NCI-H1436 (cell line): ENCODE results near the gene NR2F1-AS1.

Source experiments
- DNase-seq: peaks from one replicate; lab custom pipeline; 2025; lab: John Stamatoyannopoulos, UW

Gene NR2F1-AS1

GRCh38 chr5:93589152-93589828 lies 8.3 kb upstream of the NR2F1-AS1 start:
- DNase-seq = no peak

- DNase-seq = no peak
These were observed 7.5 kb upstream of the NR2F1-AS1 start for GRCh38 chr5:93588352-93589151.

GRCh38 chr5:93587597-93588351 lies 6.8 kb upstream of the NR2F1-AS1 start:
- DNase-seq = no peak

- no peak for DNase-seq
These were observed 5.9 kb upstream of the NR2F1-AS1 start for GRCh38 chr5:93586736-93587596.

GRCh38 chr5:93585767-93586385 lies 4.9 kb upstream of the NR2F1-AS1 start:
- no peak for DNase-seq

GRCh38 chr5:93585041-93585766 lies 4.2 kb upstream of the NR2F1-AS1 start:
- no peak for DNase-seq

GRCh38 chr5:93584596-93585040 lies 3.6 kb upstream of the NR2F1-AS1 start:
- DNase-seq = no peak

- peak; percentile 37 for DNase-seq
These were observed 3.0 kb upstream of the NR2F1-AS1 start for GRCh38 chr5:93583768-93584595.

GRCh38 chr5:93583439-93583767 lies 2.4 kb upstream of the NR2F1-AS1 start:
- no peak for DNase-seq

- DNase-seq = peak; percentile 84
These were observed 1.8 kb upstream of the NR2F1-AS1 start, which contains the start of gene NR2F1 for GRCh38 chr5:93582677-93583438. Gene NR2F1 (plus strand): TSS chr5:93583222. CDS start chr5:93585024, 1,802 bp downstream.

- no peak for DNase-seq
These were observed 1.1 kb upstream of the NR2F1-AS1 start for GRCh38 chr5:93582167-93582462.

GRCh38 chr5:93580063-93580926 lies 724 bp downstream of the NR2F1-AS1 start:
- no peak for DNase-seq

- DNase-seq = no peak
These were observed 1.3 kb downstream of the NR2F1-AS1 start for GRCh38 chr5:93579692-93580062.

GRCh38 chr5:93578813-93579691 lies 2.0 kb downstream of the NR2F1-AS1 start:
- no peak for DNase-seq

- DNase-seq = no peak
These were observed 2.9 kb downstream of the NR2F1-AS1 start for GRCh38 chr5:93577854-93578812.
